HCT116 (cell line): ENCODE data around the gene IGSF21. TPM values are rescaled to one million over a fixed set of nuclear protein-coding genes. Genes with fewer than 3 reads are reported as not detected.

Source experiments
- ATAC-seq: fragments of 200-7000 bp; cut with Tn5 transposase; 2 replicates; pipeline ENCODE4 v1.9.1; 2020; ENCODE audit warnings: mild to moderate bottlenecking, moderate library complexity
- BruUV-seq: library from RNA; stranded (reverse); fragments of 400-500 nt; replicated peaks from 2 replicates; lab custom pipeline; 2021; lab: Mats Ljungman, UMichigan
- CTCF ChIA-PET: fragments of 300-600 bp; sonication (Branson Sonifier 250); formaldehyde crosslinking; loops from one replicate; lab custom pipeline; 2021; ENCODE audit warnings: antibody characterized with exemption; lab: Charles Lee
- POLR2A ChIA-PET: fragments of 300-600, 350-600 bp; sonication (Branson Sonifier 250); formaldehyde crosslinking; loops from one replicate; lab custom pipeline; 2021; ENCODE audit warnings: antibody characterized with exemption; lab: Charles Lee
- RAD21 ChIA-PET, 2 experiments: fragments of 300-600 bp; sonication (Branson Sonifier 250); formaldehyde crosslinking; loops; one replicate each; lab custom pipeline; 2023; ENCODE audit warnings: low total read pairs in 2 of 2; ENCODE audit not compliant: uncharacterized antibody in 2 of 2, unreplicated experiment in 2 of 2, low non-redundant PET in 1 of 2; lab: Charles Lee
- DNase-seq: peaks from one replicate; pipeline ENCODE4 v3.0.0-alpha.2; 2010; ENCODE audit warnings: low read depth, low spot score
- H2AFZ ChIP-seq: fragments of 200-600 bp; shearing (Covaris generic), sonication (generic); 2 replicates; pipeline ENCODE4 v1.6.1; 2017; ENCODE audit warnings: low read depth, mixed run types, mixed read lengths, antibody characterized with exemption, low read length; ENCODE audit not compliant: poor library complexity, severe bottlenecking
- H3K27ac ChIP-seq: 2 replicates; pipeline ENCODE4 v1.5.1; 2012; ENCODE audit warnings: low read depth, low read length
- H3K27me3 ChIP-seq: fragments of 200-600 bp; sonication (generic); 2 replicates; pipeline ENCODE4 v1.6.1; 2016; ENCODE audit warnings: mixed run types, low read length, mixed read lengths; ENCODE audit not compliant: insufficient read depth
- H3K36me3 ChIP-seq, 2 experiments: fragments of 200-500 bp in 1 of 2; fragments of 200-600 bp in 1 of 2; sonication (Bioruptor generic) in 1 of 2; sonication (generic) in 1 of 2; 2 replicates each; pipeline versions ENCODE4 v1.5.1 to v1.6.1; 2014 to 2016; ENCODE audit warnings: low read length in 2 of 2, inconsistent platforms in 1 of 2, mixed read lengths in 1 of 2, mixed run types in 1 of 2; ENCODE audit not compliant: insufficient read depth in 2 of 2, control insufficient read depth in 1 of 2
- H3K4me1 ChIP-seq, 2 experiments: fragments of 200-600 bp in 1 of 2; sonication (generic) in 1 of 2; 2 replicates each; pipeline versions ENCODE4 v1.5.1 to v1.6.1; 2012 to 2017; ENCODE audit warnings: low read length in 2 of 2, inconsistent platforms in 1 of 2, mild to moderate bottlenecking in 1 of 2, mixed read lengths in 1 of 2, mixed run types in 1 of 2, moderate library complexity in 1 of 2; ENCODE audit not compliant: insufficient read depth in 2 of 2, control insufficient read depth in 1 of 2
- H3K4me2 ChIP-seq: fragments of 200-600 bp; sonication (generic); 2 replicates; pipeline ENCODE4 v1.6.1; 2017; ENCODE audit warnings: mixed run types, low read length, mixed read lengths
- H3K4me3 ChIP-seq, 2 experiments: fragments of 200-600 bp in 1 of 2; sonication (generic) in 1 of 2; replicated peaks in 1 of 2; 2 replicates each; pipeline ENCODE4 v1.5.1; 2011 to 2016; ENCODE audit warnings: low read length in 2 of 2, control low read depth in 1 of 2, low read depth in 1 of 2, mild to moderate bottlenecking in 1 of 2, mixed read lengths in 1 of 2, mixed run types in 1 of 2
- H3K79me2 ChIP-seq: fragments of 200-600 bp; sonication (generic); 2 replicates; pipeline ENCODE4 v1.6.1; 2017; ENCODE audit warnings: mild to moderate bottlenecking, mixed run types, low read length, moderate library complexity, mixed read lengths; ENCODE audit not compliant: insufficient read depth
- H3K9ac ChIP-seq: fragments of 200-600 bp; sonication (generic); 2 replicates; pipeline ENCODE4 v1.6.1; 2016; ENCODE audit warnings: low read length, mixed read lengths
- H3K9me2 ChIP-seq: fragments of 200-600 bp; sonication (generic), shearing (Covaris generic); 2 replicates; pipeline ENCODE4 v1.6.1; 2017; ENCODE audit warnings: mixed run types, mild to moderate bottlenecking, moderate library complexity; ENCODE audit not compliant: insufficient read depth
- H3K9me3 ChIP-seq, 2 experiments: fragments of 200-500 bp in 1 of 2; fragments of 200-600 bp in 1 of 2; sonication (Bioruptor generic) in 1 of 2; sonication (generic) in 1 of 2; 2 replicates each; pipeline ENCODE4 v1.6.1; 2014 to 2017; ENCODE audit warnings: low read length in 2 of 2, mixed read lengths in 2 of 2, inconsistent platforms in 1 of 2, low read depth in 1 of 2, mild to moderate bottlenecking in 1 of 2, mixed run types in 1 of 2, moderate library complexity in 1 of 2; ENCODE audit not compliant: control insufficient read depth in 1 of 2, insufficient read depth in 1 of 2
- H4K20me1 ChIP-seq: fragments of 200-600 bp; sonication (generic), shearing (Covaris generic); 2 replicates; pipeline ENCODE4 v1.6.1; 2017; ENCODE audit warnings: mixed run types, mild to moderate bottlenecking, moderate library complexity; ENCODE audit not compliant: insufficient read depth
- CBX3 ChIP-seq: IDR thresholded peaks from 2 replicates; pipeline ENCODE4 v1.6.1; 2012; ENCODE audit warnings: low read depth
- POLR2A ChIP-seq: IDR thresholded peaks from 2 replicates; pipeline ENCODE4 v1.7.0; 2011; ENCODE audit warnings: borderline replicate concordance; ENCODE audit not compliant: insufficient read depth, insufficient read length; ENCODE audit errors: extremely low read depth
- POLR2AphosphoS5 ChIP-seq: IDR thresholded peaks from 2 replicates; pipeline ENCODE4 v1.6.1; 2011; ENCODE audit warnings: mild to moderate bottlenecking, low read depth, low read length, moderate library complexity
- RAD21 ChIP-seq: IDR thresholded peaks from 2 replicates; pipeline ENCODE4 v1.6.1; 2012; ENCODE audit warnings: low read depth, mild to moderate bottlenecking
- REST ChIP-seq: IDR thresholded peaks from 2 replicates; pipeline ENCODE4 v1.6.1; 2012; ENCODE audit warnings: low read depth
- TCF7L2 ChIP-seq: IDR thresholded peaks from 2 replicates; pipeline ENCODE4 v1.7.0; 2011; ENCODE audit warnings: borderline replicate concordance, inconsistent platforms; ENCODE audit not compliant: insufficient read depth, insufficient read length; ENCODE audit errors: extremely low read depth
- ZNF274 ChIP-seq: fragments of 200-500 bp; sonication (Bioruptor generic); IDR thresholded peaks from 2 replicates; pipeline ENCODE4 v1.6.1; 2014; ENCODE audit warnings: mild to moderate bottlenecking, low read depth, low read length, inconsistent platforms
- intact Hi-C: fragments of 100-400 bp; cut with micrococcal nuclease; formaldehyde crosslinking; loops from 2 replicates; pipeline ENCODE4 v1.10.0; 2022
- total RNA-seq: library from RNA; stranded (reverse); gene quantifications from one replicate; pipeline ENCODE4 v1.2.1, GENCODE V29; 2021; ENCODE audit not compliant: unreplicated experiment
- TF ChIP-seq, protein P1 (sequence below): IDR thresholded peaks from 2 replicates; pipeline ENCODE4 v1.6.1; 2012

The IGSF21 gene
- total RNA-seq, 1 experiment from 2014 or later = not detected

- TF ChIP-seq REST (no peak), TCF7L2 (no peak)
- TF ChIP-seq, protein P1, sequence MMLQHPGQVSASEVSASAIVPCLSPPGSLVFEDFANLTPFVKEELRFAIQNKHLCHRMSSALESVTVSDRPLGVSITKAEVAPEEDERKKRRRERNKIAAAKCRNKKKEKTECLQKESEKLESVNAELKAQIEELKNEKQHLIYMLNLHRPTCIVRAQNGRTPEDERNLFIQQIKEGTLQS = no peak
Observed at GRCh38 chr1:18325136-18325535, 217.5 kb downstream of the IGSF21 start (continued).

- no peaks in the 10 kb centered on the region for H3K9me3 ChIP-seq
- no peak for TF ChIP-seq ZNF274
- no peak for TF ChIP-seq RAD21
- no peak for TF ChIP-seq CBX3
- no peak for TF ChIP-seq POLR2A
- TF ChIP-seq POLR2AphosphoS5 = no peak
- POLR2A ChIA-PET = no interaction called here
- H3K27ac ChIP-seq = no peak overlapping the region
- no peak for DNase-seq
- intact Hi-C loops = no loop called here
- H2AFZ ChIP-seq = no peak overlapping the region
- no peaks in the 10 kb centered on the region for H3K4me1 ChIP-seq
- CTCF ChIA-PET = interaction anchor here (1.5 to 1.7 kb wide), 2 partner anchors 24 to 250 kb away, joined by 3 read pairs; no protein-coding TSS in a partner anchor
- peaks cover 27% of the 10 kb centered on the region for H3K27me3 ChIP-seq
- no peak overlapping the region for H3K4me2 ChIP-seq
- H3K79me2 ChIP-seq = no peaks in the 10 kb centered on the region
- no peak overlapping the region for H3K4me3 ChIP-seq
- RAD21 ChIA-PET = no interaction called here
- H3K9me2 ChIP-seq = no peaks in the 10 kb centered on the region
- H3K9ac ChIP-seq = no peak overlapping the region
- H3K36me3 ChIP-seq = no peaks in the 10 kb centered on the region
- no peaks in the 10 kb centered on the region for H4K20me1 ChIP-seq
- no TSS peak for BruUV-seq
- ATAC-seq = no peak
Observed at GRCh38 chr1:18326211-18326897, 218.8 kb downstream of the IGSF21 start.
